ENCODE measurements around the gene MLLT3.

GRCh38 chr9:20466328-20467008 lies 155.8 kb downstream of the MLLT3 start:
- TF ChIP-seq CTCF (IDR thresholded peaks at IDR 0.05) (no peak), POLR2A (IDR thresholded peaks at IDR 0.05) (no peak), EP300 (IDR thresholded peaks at IDR 0.05) (no peak)
